CD8-positive, alpha-beta memory T cell (primary cell): ENCODE measurements around the gene MYB. TPM values are rescaled to one million over a fixed set of nuclear protein-coding genes. Genes with fewer than 3 reads are reported as not detected.
"Not testable (repeated sequence)": the region's sequence is repeated elsewhere in the genome, so short reads cannot be mapped to it uniquely, and the experiment has no call there.

Source experiments
- CTCF ChIA-PET: fragments of 350-600 bp; sonication (Branson Sonifier 250); formaldehyde crosslinking; loops from one replicate; lab custom pipeline; 2021; ENCODE audit warnings: antibody characterized with exemption; lab: Charles Lee
- POLR2A ChIA-PET: fragments of 350-600 bp; sonication (Branson Sonifier 250); formaldehyde crosslinking; loops from one replicate; lab custom pipeline; 2021; ENCODE audit warnings: antibody characterized with exemption; lab: Charles Lee
- DNase-seq, 5 donors: peaks; one replicate each; pipeline versions ENCODE4 v3.0.0 to v3.0.0-alpha.2; 2020 to 2022; ENCODE audit warnings: mixed read lengths in 1 of 5
- H3K27ac ChIP-seq: one replicate; pipeline ENCODE4 v1.7.0; 2013; ENCODE audit warnings: low read depth, mild to moderate bottlenecking, low read length, moderate library complexity
- H3K27me3 ChIP-seq: 2 replicates; pipeline ENCODE4 v1.7.0; 2013; ENCODE audit warnings: low read length, mild to moderate bottlenecking; ENCODE audit not compliant: insufficient read depth, poor library complexity, severe bottlenecking
- H3K36me3 ChIP-seq: 2 replicates; pipeline ENCODE4 v1.7.0; 2013; ENCODE audit warnings: mild to moderate bottlenecking, low read length, moderate library complexity; ENCODE audit not compliant: insufficient read depth
- H3K4me1 ChIP-seq: 2 replicates; pipeline ENCODE4 v1.7.0; 2013; ENCODE audit warnings: mild to moderate bottlenecking, low read length, moderate library complexity; ENCODE audit not compliant: insufficient read depth
- H3K4me3 ChIP-seq: 2 replicates; pipeline ENCODE4 v1.7.0; 2013; ENCODE audit warnings: mild to moderate bottlenecking, low read length
- H3K9me3 ChIP-seq: 2 replicates; pipeline ENCODE4 v1.7.0; 2013; ENCODE audit warnings: mild to moderate bottlenecking, low read length
- H3K27ac Mint-ChIP-seq, 8 donors: one replicate each; pipeline ENCODE4 v1.8.0; 2020 to 2021; ENCODE audit warnings: mixed read lengths in 8 of 8, mild to moderate bottlenecking in 6 of 8, inconsistent platforms in 3 of 8, moderate library complexity in 3 of 8
- H3K27me3 Mint-ChIP-seq, 2 donors: one replicate each; pipeline ENCODE4 v1.8.0; 2020 to 2021; ENCODE audit warnings: mixed read lengths in 2 of 2, mild to moderate bottlenecking in 1 of 2, moderate library complexity in 1 of 2
- H3K36me3 Mint-ChIP-seq, 3 donors: one replicate each; pipeline ENCODE4 v1.8.0; 2020 to 2021; ENCODE audit warnings: mixed read lengths in 3 of 3, inconsistent platforms in 1 of 3, mild to moderate bottlenecking in 1 of 3
- H3K4me1 Mint-ChIP-seq, 3 donors: one replicate each; pipeline ENCODE4 v1.8.0; 2020 to 2021; ENCODE audit warnings: mixed read lengths in 3 of 3, inconsistent platforms in 1 of 3, mild to moderate bottlenecking in 1 of 3
- H3K4me3 Mint-ChIP-seq, 7 donors: one replicate each; pipeline ENCODE4 v1.8.0; 2020 to 2021; ENCODE audit warnings: mixed read lengths in 7 of 7, mild to moderate bottlenecking in 6 of 7, moderate library complexity in 4 of 7, inconsistent platforms in 2 of 7
- H3K9me3 Mint-ChIP-seq, 5 donors: one replicate each; pipeline ENCODE4 v1.8.0; 2020 to 2022; ENCODE audit warnings: mixed read lengths in 5 of 5, mild to moderate bottlenecking in 3 of 5, moderate library complexity in 2 of 5, inconsistent platforms in 1 of 5
- polyA plus RNA-seq: library from polyadenylated mRNA; unstranded; fragments of 300-500 nt; fragmentation: Illumina TruSeq; gene quantifications from one replicate; pipeline ENCODE4 v1.2.3, GENCODE V29; 2021
- total RNA-seq, 2 experiments: library from RNA; stranded (reverse); gene quantifications; one replicate each; pipeline ENCODE4 v1.2.3, GENCODE V29; 2021

The MYB gene
- total and polyA plus RNA-seq, 3 experiments from 2014 or later = 1.3 to 44.2 (median 42.3) TPM

DNA sequence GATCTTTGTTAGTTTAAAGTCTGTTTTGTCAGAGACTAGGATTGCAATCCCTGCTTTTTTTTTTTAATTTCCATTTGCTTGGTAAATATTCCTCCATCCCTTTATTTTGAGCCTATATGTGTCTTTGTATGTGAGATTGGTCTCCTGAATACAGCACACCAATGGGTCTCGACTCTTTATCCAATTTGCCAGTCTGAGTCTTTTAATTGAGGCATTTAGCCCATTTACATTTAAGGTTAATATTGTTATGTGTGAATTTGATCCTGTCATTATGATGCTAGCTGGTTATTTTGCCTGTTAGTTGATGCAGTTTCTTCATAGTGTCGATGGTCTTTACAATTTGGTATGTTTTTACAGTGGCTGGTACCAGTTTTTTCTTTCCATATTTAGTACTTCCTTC is 27.0 kb upstream of the MYB start:
- H3K36me3 Mint-ChIP-seq, H3K27ac Mint-ChIP-seq, CTCF ChIA-PET, H3K9me3 ChIP-seq, H3K4me3 ChIP-seq, H3K36me3 ChIP-seq, H3K4me1 Mint-ChIP-seq, H3K9me3 Mint-ChIP-seq, H3K27me3 ChIP-seq, POLR2A ChIA-PET, DNase-seq, H3K27ac ChIP-seq, H3K4me1 ChIP-seq, H3K4me3 Mint-ChIP-seq: not testable (repeated sequence)
- H3K27me3 Mint-ChIP-seq = peaks cover 2 to 11% of the 10 kb centered on the region in 2 donors

DNA sequence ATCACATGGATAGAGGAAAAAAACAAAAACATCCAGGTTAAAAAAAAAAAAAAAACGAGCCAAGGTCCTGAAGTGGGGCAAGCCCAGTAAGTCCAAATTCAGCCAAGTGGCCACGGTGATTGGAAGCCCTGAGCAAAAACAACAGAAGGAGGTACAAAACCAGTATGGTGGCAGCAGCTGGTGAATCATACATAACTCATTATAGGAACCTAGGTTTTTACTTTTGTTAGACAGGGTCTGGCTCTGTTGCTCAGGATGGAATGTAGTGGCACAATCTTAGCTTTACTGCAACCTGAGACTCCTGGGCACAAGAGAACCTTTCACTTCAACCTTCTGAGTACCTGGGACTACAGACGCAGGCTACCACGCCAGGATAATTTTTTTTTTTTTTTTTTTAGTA is 22.7 kb upstream of the MYB start:
- Mint-ChIP-seq H3K4me1 (peaks cover 18 to 28% (median 19%) of the 10 kb centered on the region in 3 donors), H3K27ac (no peak overlapping the region), H3K4me3 (no peak overlapping the region), H3K27me3 (peaks cover 11 to 13% of the 10 kb centered on the region in 2 donors), H3K36me3 (no peaks in the 10 kb centered on the region), H3K9me3 (peaks cover 0 to 1% (median 0%) of the 10 kb centered on the region in 5 donors)
- POLR2A ChIA-PET = no interaction called here
- Histone ChIP-seq H3K27me3 (no peaks in the 10 kb centered on the region), H3K4me3 (no peak overlapping the region), H3K36me3 (no peaks in the 10 kb centered on the region), H3K4me1 (peaks cover 26% of the 10 kb centered on the region), H3K27ac (no peak overlapping the region), H3K9me3 (no peaks in the 10 kb centered on the region)
- DNase-seq = no peak
- CTCF ChIA-PET = interaction anchor here (2.0 kb wide), 1 partner anchor 26 kb away, joined by 6 read pairs; no protein-coding TSS in a partner anchor

DNA sequence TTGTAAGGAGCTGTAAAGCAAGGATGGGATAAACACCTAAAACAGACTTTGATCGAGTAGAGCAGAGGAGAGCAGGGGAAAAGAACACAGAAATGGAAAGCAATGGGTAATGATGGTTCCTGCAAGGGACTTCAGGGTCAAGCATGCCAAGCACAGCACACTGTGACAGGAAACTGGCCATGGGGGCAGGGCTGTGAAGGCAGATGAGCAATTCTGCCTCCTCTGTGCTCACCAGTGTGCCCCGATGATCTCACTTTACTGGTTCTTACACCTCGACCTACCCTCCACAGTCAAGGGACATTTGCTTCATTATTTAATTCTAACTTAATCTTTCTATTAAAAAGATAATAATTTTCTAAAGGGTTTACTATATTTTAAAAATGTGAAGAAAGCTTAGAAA is 21.6 kb upstream of the MYB start:
- Mint-ChIP-seq H3K4me1 (peaks cover 21 to 34% (median 24%) of the 10 kb centered on the region in 3 donors), H3K36me3 (no peaks in the 10 kb centered on the region), H3K9me3 (peaks cover 0 to 1% (median 0%) of the 10 kb centered on the region in 5 donors), H3K27ac (no peak overlapping the region), H3K27me3 (peaks cover 11 to 13% of the 10 kb centered on the region in 2 donors), H3K4me3 (no peak overlapping the region)
- peaks cover 28% of the 10 kb centered on the region for H3K4me1 ChIP-seq
- DNase-seq = no peak
- ChIA-PET POLR2A (no interaction called here), CTCF (no interaction called here)
- H3K27ac ChIP-seq = no peak overlapping the region
- H3K9me3 ChIP-seq = no peaks in the 10 kb centered on the region
- H3K36me3 ChIP-seq = no peaks in the 10 kb centered on the region
- no peaks in the 10 kb centered on the region for H3K27me3 ChIP-seq
- no peak overlapping the region for H3K4me3 ChIP-seq

GRCh38 chr6:135161411-135162395 is 19.4 kb upstream of the MYB start:
- no peaks in the 10 kb centered on the region for H3K36me3 Mint-ChIP-seq
- H3K36me3 ChIP-seq = no peaks in the 10 kb centered on the region
- no peak for DNase-seq
- peaks cover 11 to 14% of the 10 kb centered on the region in 2 donors for H3K27me3 Mint-ChIP-seq
- POLR2A ChIA-PET = no interaction called here
- H3K9me3 ChIP-seq = no peaks in the 10 kb centered on the region
- H3K9me3 Mint-ChIP-seq = peaks cover 0 to 1% (median 0%) of the 10 kb centered on the region in 5 donors
- H3K27ac ChIP-seq = no peak overlapping the region
- peaks cover 21 to 34% (median 24%) of the 10 kb centered on the region in 3 donors for H3K4me1 Mint-ChIP-seq
- peaks cover 28% of the 10 kb centered on the region for H3K4me1 ChIP-seq
- H3K27ac Mint-ChIP-seq = no peak overlapping the region
- H3K4me3 Mint-ChIP-seq = no peak overlapping the region
- no peaks in the 10 kb centered on the region for H3K27me3 ChIP-seq
- H3K4me3 ChIP-seq = no peak overlapping the region
- CTCF ChIA-PET = interaction anchor here (1.2 to 3.0 kb wide), 8 partner anchors 11 to 221 kb away, joined by 3 to 15 read pairs (median 5); partner anchors contain the start of gene MYB

DNA sequence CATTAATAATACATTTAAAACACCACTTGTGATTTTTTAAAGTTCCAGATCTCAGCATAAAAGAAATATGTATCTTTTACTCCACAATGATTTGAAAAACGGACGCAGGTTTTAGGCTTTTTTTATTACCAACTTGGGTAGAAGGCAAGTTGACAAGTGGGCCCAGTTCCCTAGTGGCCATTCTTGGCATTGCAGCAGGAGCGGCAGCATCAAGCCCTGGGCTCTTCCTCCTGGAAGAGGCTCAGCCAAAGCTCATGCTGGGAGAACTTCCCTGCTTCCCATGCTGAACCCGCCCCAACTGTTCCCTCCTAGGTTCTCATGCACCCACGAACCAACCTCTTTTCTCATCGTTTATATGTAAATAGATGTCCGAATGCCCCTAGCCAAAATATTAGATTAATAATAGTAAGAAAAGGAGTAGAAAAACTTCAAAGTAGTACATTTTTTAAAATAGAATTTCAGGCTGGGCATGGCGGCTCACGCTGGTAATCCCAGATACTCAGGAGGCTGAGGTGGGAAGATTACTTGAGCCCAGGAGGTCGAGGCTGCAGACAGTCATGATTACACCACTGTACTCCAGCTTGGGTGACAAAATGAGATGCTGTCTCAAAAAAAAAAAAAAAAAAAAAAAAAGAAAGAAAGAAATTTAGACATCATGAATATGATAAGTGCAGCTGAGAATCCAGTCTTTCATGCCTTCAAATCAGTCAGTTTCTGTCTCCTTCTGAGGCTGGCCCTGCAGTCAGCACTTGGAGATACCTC is 18.2 kb upstream of the MYB start:
- Histone ChIP-seq H3K27me3 (no peaks in the 10 kb centered on the region), H3K9me3 (no peaks in the 10 kb centered on the region), H3K4me3 (no peak overlapping the region), H3K4me1 (peaks cover 28% of the 10 kb centered on the region), H3K27ac (no peak overlapping the region), H3K36me3 (no peaks in the 10 kb centered on the region)
- peak in 4 of 5 donors; percentile 11 to 57 (median 26) for DNase-seq
- Mint-ChIP-seq H3K27ac (peak overlapping the region in 2 of 8 donors; percentile 26 to 66), H3K4me3 (peak overlapping the region in 4 of 7 donors; percentile 8 to 65 (median 26)), H3K36me3 (no peaks in the 10 kb centered on the region), H3K27me3 (peaks cover 4 to 12% of the 10 kb centered on the region in 2 donors), H3K9me3 (peaks cover 0 to 1% (median 0%) of the 10 kb centered on the region in 5 donors), H3K4me1 (peaks cover 21 to 34% (median 24%) of the 10 kb centered on the region in 3 donors)
- ChIA-PET CTCF (interaction anchor here (0.6 to 3.0 kb wide), 10 partner anchors 10 to 222 kb away, joined by 3 to 15 read pairs (median 4); partner anchors contain the start of gene MYB), POLR2A (interaction anchor here (0.6 kb wide), 1 partner anchor 12 kb away, joined by 7 read pairs; no protein-coding TSS in a partner anchor)

DNA sequence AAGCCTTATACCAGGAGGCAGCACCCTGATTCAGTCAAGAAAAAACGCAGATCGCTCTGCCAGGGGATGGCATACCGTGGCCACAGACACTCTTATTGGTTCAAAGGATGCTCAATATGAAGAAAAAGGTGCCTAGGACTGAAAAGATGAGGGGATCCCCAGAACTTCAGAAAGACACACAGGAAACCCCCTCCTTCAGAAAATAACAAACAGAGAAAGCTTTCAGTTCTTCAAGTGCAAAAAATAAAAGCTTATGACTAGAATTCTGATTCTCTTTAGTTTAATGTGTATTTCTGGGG is 17.7 kb upstream of the MYB start:
- ChIA-PET POLR2A (no interaction called here), CTCF (interaction anchor here (0.6 to 3.0 kb wide), 7 partner anchors 9 to 223 kb away, joined by 3 to 15 read pairs (median 5); no protein-coding TSS in a partner anchor)
- DNase-seq = peak in 4 of 5 donors; percentile 17 to 74 (median 54)
- peaks cover 0 to 1% (median 0%) of the 10 kb centered on the region in 5 donors for H3K9me3 Mint-ChIP-seq
- H3K4me3 Mint-ChIP-seq = peak overlapping the region in 4 of 7 donors; percentile 8 to 65 (median 26)
- no peaks in the 10 kb centered on the region for H3K9me3 ChIP-seq
- no peaks in the 10 kb centered on the region for H3K36me3 ChIP-seq
- H3K27ac Mint-ChIP-seq = peak overlapping the region in 2 of 8 donors; percentile 26 to 66
- no peak overlapping the region for H3K4me3 ChIP-seq
- H3K4me1 ChIP-seq = peaks cover 28% of the 10 kb centered on the region
- no peaks in the 10 kb centered on the region for H3K36me3 Mint-ChIP-seq
- peaks cover 4 to 12% of the 10 kb centered on the region in 2 donors for H3K27me3 Mint-ChIP-seq
- no peaks in the 10 kb centered on the region for H3K27me3 ChIP-seq
- peaks cover 21 to 34% (median 24%) of the 10 kb centered on the region in 3 donors for H3K4me1 Mint-ChIP-seq
- no peak overlapping the region for H3K27ac ChIP-seq

GRCh38 chr6:135164387-135164786 is 16.7 kb upstream of the MYB start:
- H3K27me3 Mint-ChIP-seq, DNase-seq, POLR2A ChIA-PET, H3K4me3 Mint-ChIP-seq, H3K36me3 ChIP-seq, H3K9me3 Mint-ChIP-seq, H3K36me3 Mint-ChIP-seq, H3K9me3 ChIP-seq, H3K27me3 ChIP-seq, H3K4me3 ChIP-seq, H3K27ac ChIP-seq: not testable (repeated sequence)
- H3K4me1 ChIP-seq = peaks cover 28% of the 10 kb centered on the region
- CTCF ChIA-PET = interaction anchor here (3.0 kb wide), 1 partner anchor 19 kb away, joined by 15 read pairs; no protein-coding TSS in a partner anchor
- H3K27ac Mint-ChIP-seq = peak overlapping the region in 1 of 8 donors; percentile 56
- peaks cover 20 to 27% (median 24%) of the 10 kb centered on the region in 3 donors for H3K4me1 Mint-ChIP-seq
